Hypothalamus (tissue), 51 donors: ENCODE results near the gene RAB27A.
"Not testable (repeated sequence)": the region's sequence is repeated elsewhere in the genome, so short reads cannot be mapped to it uniquely, and the experiment has no call there.

Experiments used
- DNase-seq, 51 donors: peaks; one replicate each; lab custom pipeline; 2025; lab: John Stamatoyannopoulos, UW

Gene RAB27A

DNA sequence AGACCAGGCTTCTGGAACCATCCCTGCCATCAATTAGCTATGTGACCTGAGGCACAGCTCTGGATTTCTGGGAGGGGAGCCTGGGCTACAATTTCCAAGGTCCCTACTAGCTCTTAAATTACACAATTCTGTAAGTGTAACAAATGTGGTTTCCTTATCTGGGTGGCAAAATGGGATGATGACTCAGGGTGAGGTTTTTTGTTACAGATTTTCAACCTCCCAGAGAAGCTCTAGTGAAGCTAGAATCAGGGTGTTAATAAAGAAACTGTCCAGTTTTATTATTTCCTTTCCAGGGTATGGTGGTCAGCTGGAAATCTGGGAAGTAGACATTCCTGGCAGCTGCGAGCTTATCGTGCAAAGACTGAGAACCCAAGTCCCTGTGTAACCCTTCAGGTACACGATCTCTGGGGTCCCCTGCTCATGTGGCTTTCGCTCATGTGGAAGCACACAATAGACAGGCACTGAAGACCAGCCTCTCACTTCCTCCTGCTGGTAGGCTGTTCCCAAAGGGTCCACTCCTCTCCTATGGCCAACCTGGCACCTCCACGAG is 7.3 kb downstream of the RAB27A start:
- DNase-seq = no peak

GRCh38 chr15:55281517-55282228 is 7.9 kb downstream of the RAB27A start:
- DNase-seq = no peak

DNA sequence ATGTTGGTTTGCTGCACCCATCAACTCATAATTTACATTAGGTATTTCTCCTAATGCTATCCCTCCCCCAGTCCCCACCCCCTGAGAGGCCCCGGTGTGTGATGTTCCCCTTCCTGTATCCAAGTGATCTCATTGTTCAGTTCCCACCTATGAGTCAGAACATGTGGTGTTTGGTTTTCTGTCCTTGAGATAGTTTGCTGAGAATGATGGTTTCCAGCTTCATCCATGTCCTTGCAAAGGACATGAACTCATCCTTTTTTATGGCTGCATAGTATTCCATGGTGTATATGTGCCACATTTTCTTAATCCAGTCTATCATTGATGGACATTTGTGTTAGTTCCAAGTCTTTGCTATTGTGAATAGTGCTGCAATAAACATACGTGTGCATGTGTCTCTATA is 9.0 kb downstream of the RAB27A start:
- not testable (repeated sequence) for DNase-seq

DNA sequence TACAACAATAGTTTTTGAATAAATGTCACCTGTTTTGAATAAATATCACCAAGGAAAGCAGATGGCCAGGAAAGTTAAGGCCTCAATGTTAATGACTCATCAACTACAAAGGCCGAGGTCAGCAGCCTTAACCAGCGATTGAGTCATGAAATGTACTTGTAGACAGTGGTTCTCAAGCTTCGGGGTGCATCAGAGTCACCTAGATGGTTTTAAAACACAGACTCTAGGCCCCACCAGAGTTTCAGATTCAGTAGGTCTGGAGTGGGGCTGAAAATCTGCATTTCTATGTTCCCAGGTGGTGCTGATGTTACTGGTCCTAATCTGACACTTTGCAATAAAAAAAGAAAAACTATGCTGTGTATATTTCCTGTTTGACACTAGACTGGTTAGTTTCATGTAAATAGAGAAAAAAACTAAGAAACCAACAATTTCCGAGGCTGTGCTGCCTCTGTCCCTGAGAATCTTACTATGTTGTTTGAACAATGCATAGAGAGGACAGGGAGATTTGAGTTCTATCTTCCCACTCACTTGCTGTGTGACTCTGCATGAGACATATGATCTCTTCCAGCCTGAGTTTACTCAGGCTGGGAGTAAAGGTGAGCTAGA is 9.8 kb downstream of the RAB27A start:
- DNase-seq = no peak

DNA sequence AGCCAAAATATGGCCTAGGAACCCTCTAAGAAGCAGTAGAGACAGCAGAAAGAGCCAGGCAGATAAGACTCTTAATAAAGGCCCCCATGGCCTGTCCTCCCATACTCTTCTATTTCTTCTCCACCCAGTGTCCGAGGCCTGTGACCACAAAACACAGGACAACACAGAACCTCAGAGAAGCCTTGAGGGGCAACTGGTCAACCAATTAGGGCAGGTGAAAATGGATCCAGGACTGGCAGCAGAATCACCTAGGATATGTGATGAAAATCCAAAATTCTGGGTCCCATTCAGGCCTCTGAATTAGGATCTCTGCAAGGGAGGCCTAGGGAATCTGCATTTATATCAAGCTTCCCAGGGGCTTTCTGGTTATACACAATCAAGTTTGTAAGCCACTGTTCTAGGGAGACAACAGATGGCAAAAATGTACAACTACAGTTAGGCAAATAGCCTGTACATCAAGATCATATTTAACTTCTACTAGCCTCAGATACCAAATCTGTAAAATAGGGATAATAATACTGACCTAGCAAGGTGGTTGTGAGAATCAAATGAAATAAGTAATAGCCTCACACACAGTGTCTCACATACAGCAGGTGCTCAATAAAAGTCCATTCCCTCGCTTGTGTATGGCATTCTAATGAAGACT is 10.4 kb downstream of the RAB27A start:
- DNase-seq = no peak

DNA sequence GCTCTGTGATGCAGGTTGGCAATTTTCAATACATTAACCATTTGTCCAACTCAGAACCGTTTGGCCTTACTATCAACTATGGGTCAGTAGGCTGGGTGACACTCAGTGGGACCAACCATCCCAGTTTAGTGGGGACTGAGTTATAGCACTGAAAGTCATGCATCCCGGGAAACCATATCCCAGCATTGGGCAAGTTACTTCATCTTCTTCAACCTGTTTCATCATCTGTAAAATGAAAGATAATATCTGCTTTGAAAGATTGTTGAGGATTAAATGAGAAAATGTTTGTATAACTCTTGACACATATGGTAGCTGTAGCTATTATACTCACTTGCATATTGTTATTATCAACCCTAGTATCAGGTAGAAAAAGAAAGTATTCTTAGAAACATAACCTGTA is 11.9 kb downstream of the RAB27A start:
- no peak for DNase-seq

DNA sequence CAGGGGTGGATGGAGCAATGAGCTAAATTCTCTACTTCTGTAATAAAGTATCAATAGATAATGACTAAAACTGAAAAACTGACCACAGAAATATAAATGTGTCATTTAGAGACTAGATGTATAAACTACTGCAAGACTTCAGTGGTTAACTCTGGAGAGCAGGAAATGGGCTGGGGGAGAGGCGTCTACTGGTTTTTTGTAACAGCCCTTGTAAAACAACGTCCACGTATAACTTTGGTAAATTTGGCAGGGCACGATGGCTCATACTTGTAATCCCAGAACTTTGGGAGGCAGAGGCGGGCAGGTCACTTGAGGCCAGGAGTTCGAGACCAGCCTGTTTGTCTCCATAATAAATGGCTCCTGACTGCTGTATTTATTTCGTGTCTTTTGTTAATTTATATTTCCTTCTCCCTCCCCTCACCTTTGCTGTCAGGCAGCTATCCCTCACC is 12.5 kb downstream of the RAB27A start:
- DNase-seq = no peak

DNA sequence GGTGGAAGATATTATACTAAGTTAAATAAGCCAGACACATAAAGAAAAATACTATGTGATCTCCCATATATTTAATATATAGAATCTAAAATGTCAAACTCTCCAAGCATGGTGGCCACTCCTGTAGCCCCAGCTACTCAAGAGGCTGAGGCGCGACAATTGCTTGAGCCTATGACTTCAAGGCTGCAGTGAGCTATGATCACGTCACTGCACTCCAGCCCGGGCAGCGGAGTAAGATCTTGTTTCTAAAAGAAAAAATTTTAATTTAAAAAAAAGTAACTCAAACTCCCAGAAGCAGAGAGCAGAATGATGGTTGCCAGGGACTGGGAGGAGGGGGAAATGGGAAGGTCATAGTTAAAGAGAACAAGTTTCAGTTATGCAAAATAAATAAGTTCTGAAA is 13.3 kb downstream of the RAB27A start:
- DNase-seq = no peak

DNA sequence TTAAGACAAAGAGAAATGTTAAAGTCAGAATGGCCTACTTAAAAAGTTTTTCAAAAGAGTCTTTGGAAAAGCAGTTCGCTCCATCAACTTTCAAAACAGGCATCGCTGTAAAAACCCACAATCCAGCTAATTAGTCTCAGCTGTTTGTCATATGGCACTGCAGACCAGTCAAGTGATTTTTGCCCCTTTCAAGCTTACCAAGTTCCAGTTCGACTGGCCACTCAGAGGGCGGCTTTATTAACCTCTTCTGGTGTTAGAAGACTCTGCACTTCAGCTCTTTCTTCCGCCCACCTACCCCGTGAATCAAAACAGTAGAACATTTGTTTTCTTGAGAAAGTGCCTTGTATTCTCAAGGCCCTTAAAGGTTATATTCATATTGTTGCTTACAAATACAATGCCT is 19.3 kb downstream of the RAB27A start:
- peak in 1 of 51 donors; percentile 3 for DNase-seq

DNA sequence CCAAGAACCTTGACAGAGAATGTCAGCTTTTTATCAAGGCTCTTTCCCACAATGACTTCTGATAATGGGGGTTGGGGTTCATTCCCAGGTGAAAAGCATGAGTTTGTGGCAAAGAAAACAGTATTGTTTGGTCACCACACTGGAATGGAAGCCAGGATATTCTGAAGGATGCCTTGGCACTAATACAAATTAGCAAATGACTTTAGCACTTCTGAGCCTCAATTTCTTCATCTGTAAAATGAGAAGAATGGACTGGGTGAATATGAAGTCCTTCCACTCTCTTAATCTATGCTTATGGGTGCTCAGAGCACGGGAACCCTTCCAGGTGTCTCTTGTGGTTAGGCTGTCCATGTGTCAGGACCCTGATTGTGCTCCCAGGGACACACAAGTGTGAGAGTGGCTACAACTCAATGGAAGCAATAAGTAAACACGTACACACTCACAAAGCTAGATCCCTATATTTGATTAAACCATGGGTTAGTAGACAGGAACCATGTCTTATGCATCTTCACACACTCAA is 21.4 kb downstream of the RAB27A start:
- no peak for DNase-seq

- peak in 11 of 51 donors; percentile 3 to 24 (median 6) for DNase-seq
These were observed 22.0 kb downstream of the RAB27A start for GRCh38 chr15:55267401-55268175.

GRCh38 chr15:55266547-55266946 is 23.1 kb downstream of the RAB27A start:
- no peak for DNase-seq

- DNase-seq = no peak
These were observed 29.0 kb downstream of the RAB27A start for GRCh38 chr15:55260562-55261131.

DNA sequence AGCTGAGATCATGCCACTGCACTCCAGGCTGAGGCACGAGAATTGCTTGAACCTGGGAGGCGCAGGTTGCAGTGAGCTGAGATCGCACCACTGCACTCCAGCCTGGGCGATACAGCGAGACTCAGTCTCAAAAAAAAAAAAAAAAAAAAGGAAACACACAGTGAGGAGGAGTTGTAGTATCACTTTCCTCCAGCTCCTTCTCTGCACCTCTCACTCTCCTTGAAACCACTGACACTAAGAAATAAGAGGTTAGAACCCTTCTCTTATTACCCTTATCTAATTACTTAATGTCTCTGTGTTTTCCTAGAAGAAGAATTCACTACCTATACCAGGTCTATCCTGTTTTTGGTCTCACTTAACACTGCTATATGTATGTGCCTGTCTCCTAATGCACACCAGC is 31.7 kb downstream of the RAB27A start:
- no peak for DNase-seq

DNA sequence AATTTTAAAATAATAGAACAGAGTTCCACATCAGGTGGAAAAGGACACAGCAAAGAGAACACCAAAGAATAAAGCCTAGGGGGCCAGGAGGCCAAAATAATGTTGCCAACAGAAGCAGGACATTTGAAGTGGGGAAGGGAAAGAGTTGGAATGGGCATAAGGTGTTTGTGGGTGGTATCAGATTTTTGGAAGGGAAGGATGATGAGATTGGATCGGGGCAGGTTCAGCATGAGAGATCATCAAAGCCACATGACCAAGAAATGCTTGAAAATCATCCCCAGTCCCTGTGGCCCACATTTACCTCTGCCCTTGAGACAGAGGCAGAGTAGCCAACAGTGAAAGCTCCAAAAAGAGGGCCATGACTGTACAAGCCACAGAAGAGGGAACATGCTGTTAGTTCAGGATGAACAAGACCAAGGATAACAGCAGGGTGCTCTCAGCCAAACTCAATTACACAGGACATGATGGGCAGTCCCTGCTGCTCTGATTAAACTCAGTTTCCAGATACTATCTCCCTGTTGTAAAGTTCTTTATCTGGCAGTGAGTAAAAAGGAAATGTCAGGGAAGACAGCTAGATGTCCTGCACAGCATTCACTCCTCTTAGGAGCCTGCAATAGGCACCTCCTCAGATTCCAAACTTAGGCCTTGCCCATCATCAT is 32.5 kb downstream of the RAB27A start:
- DNase-seq = no peak

- no peak for DNase-seq
These were observed 33.2 kb downstream of the RAB27A start for GRCh38 chr15:55256281-55257011.

DNA sequence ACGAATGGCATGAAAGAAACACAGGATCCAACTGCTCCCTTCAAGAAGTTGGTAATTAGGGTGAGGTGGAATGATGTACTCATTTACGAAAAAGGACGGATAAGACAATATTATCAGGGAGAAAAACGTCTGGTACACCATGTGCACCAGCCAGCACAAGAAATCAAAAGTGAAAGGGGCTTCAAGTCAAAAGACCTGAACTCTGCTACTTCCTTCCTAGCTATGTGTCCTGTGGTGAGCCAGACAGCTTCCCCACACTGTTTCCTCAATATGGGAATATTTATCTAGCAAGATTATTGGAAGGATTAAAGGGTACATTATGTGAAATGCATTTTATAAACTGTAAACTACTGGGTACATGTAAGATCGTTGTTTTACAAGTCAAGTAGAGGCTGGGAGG is 33.9 kb downstream of the RAB27A start:
- DNase-seq = no peak

DNA sequence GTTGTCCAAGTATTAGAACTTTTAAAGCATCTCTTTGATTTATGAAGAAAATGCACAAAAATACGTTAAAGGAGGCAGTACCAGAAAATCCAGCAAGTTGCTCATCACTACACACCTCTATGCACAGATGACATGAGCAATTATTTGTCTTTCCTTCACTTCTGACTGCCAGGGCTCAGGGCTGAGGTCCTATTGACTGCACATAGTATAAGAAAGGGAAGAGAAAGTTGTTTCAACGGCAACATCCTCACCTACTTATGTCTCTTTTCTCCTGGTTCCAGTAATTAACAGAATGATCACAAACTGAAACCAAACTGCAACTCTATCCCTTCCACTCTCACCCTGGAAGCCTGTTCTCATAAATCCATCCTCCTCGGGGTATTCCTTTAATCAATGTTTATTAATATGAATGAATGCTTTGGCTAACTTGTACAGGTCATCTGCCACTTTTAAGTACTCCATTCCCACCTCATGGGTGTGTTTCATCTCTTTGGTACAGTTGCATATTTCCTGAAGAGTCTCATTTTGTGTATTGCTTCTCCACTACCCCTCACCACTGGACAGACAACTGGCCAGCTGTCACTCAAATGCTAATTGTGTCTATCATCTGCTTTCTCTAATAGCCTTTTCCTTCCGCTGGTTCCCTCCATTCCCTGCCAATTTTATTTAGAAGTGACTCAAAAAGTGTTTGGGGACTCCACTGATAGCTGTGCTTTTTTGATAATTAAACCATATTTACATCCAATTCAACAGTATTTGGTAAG is 34.5 kb downstream of the RAB27A start:
- DNase-seq = no peak
